ENCODE measurements around the gene CASP1. TPM values are rescaled to one million over a fixed set of nuclear protein-coding genes. Genes with fewer than 3 reads are reported as not detected.

The CASP1 gene
- polyA plus RNA-seq, 1 donor (not counting 4 experiments of a cell fraction or from before 2014, with no cell fraction given), result 69.1 TPM

DNA sequence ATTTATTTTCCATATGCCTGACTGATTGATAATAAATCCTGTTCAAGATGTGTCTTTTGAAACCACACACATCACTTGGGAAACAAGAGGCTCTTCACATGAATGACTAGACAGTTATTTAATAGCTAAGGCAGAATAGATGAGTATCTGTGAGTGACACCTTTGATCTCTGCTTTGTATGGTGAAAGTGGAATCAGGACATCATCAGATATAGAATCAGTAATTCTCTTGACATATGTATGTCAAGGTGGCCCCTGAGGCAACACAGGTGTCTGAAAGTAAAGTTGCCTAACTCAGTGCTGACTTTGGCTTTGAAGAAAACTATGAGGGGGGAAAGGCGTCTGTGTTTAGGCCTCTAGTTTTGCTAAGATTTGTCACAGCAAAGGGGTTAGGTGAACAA, 55.1 kb downstream of the CASP1 start:
- TF ChIP-seq, protein P1, sequence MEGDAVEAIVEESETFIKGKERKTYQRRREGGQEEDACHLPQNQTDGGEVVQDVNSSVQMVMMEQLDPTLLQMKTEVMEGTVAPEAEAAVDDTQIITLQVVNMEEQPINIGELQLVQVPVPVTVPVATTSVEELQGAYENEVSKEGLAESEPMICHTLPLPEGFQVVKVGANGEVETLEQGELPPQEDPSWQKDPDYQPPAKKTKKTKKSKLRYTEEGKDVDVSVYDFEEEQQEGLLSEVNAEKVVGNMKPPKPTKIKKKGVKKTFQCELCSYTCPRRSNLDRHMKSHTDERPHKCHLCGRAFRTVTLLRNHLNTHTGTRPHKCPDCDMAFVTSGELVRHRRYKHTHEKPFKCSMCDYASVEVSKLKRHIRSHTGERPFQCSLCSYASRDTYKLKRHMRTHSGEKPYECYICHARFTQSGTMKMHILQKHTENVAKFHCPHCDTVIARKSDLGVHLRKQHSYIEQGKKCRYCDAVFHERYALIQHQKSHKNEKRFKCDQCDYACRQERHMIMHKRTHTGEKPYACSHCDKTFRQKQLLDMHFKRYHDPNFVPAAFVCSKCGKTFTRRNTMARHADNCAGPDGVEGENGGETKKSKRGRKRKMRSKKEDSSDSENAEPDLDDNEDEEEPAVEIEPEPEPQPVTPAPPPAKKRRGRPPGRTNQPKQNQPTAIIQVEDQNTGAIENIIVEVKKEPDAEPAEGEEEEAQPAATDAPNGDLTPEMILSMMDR (optimal IDR thresholded peaks at IDR 0.05 in 1 of 3, IDR thresholded peaks at IDR 0.05 in 1 of 3, conservative IDR thresholded peaks at IDR 0.05 in 1 of 3; ENCODE audit: extremely low read depth in 1 of 3, insufficient read depth in 2 of 3, low read length in 3 of 3), result no peak
- TF ChIP-seq EZH2 (IDR thresholded peaks at IDR 0.05; ENCODE audit: low read length), result no peak
- Histone ChIP-seq H3K9me1 (ENCODE audit: control insufficient read depth, extremely low read depth, insufficient read depth, low read length) (no peaks in the 10 kb centered on the region), H3K4me2 (ENCODE audit: control insufficient read depth, extremely low read depth, insufficient read depth, low read depth, low read length) (no peak overlapping the region), H4K20me1 (ENCODE audit: control insufficient read depth, extremely low read depth, insufficient read depth, low read length) (no peaks in the 10 kb centered on the region), H2AFZ (ENCODE audit: control insufficient read depth, low read length) (no peak overlapping the region), H3K4me1 (ENCODE audit: control insufficient read depth, extremely low read depth, insufficient read depth, low read length) (no peaks in the 10 kb centered on the region), H3K27me3 (ENCODE audit: control insufficient read depth, extremely low read depth, insufficient read depth, low read length) (no peaks in the 10 kb centered on the region), H3K27ac (ENCODE audit: control insufficient read depth, insufficient read depth, low read length) (no peak overlapping the region), H3K4me3 (ENCODE audit: control insufficient read depth in 2 of 3, extremely low read depth in 1 of 3, insufficient read depth in 2 of 3, low read depth in 1 of 3, low read length in 3 of 3) (no peak overlapping the region), H3K79me2 (ENCODE audit: control insufficient read depth, insufficient read depth, low read length) (no peaks in the 10 kb centered on the region), H3K36me3 (ENCODE audit: control insufficient read depth in 2 of 2, extremely low read depth in 1 of 2, insufficient read depth in 2 of 2, low read length in 2 of 2) (no peaks in the 10 kb centered on the region), H3K9ac (ENCODE audit: control insufficient read depth, extremely low read depth, insufficient read depth, low read length) (no peak overlapping the region), H3K9me3 (ENCODE audit: control insufficient read depth, low read depth, low read length) (no peaks in the 10 kb centered on the region)
- dilution Hi-C loops (cut with MboI; ENCODE audit: extremely low pct_ligation_motif_present, low sequenced_read_pairs), result no loop called here
- DNase-seq (ENCODE audit: low read depth, low spot score) (no peak), FAIRE-seq (no peak)

Other genes starting within 250 kb of the CASP1 start
- gene CASP12, start 136.7 kb downstream of the CASP1 start, polyA plus RNA-seq, result not detected in 3 replicates
- gene CASP4, start 66.6 kb downstream of the CASP1 start, polyA plus RNA-seq, result 106 to 130 TPM (median 127 TPM) in 3 replicates
- gene CASP5, start 12.0 kb downstream of the CASP1 start, polyA plus RNA-seq, result 0.15 TPM in 1 of 3 replicates, not detected in the others
- gene CARD16, start 10.2 kb upstream of the CASP1 start, polyA plus RNA-seq, result 11.9 to 16.6 TPM (median 13.4 TPM) in 3 replicates
- 2.5 to 11.5 TPM (median 10.4 TPM) in 3 replicates for gene CARD18, start 104.6 kb upstream of the CASP1 start, polyA plus RNA-seq

Measured in keratinocyte (primary cell).